ENCODE results near the gene GP1BB. TPM values are rescaled to one million over a fixed set of nuclear protein-coding genes. Genes with fewer than 3 reads are reported as not detected.

GP1BB gene
- total RNA-seq, 2 donors from 2014 or later: 0.40 TPM; not detected in 1

- intact Hi-C loops (cut with DNase I, micrococcal nuclease): loop anchor here (5.0 kb wide), 2 partner anchors 173 to 178 kb away; no protein-coding TSS in a partner anchor
- DNase-seq (no peak), ATAC-seq (no peak)
These were observed 10.8 kb downstream of the GP1BB start for GRCh38 chr22:19734163-19734562.

- ATAC-seq (no peak), DNase-seq (no peak)
- intact Hi-C loops (cut with DNase I, micrococcal nuclease): loop anchor here (5.0 kb wide), 2 partner anchors 172 to 177 kb away; no protein-coding TSS in a partner anchor
These were observed 11.6 kb downstream of the GP1BB start for GRCh38 chr22:19734837-19735382.

- intact Hi-C loops (cut with DNase I, micrococcal nuclease): no loop called here
- ATAC-seq (no peak), DNase-seq (no peak)
These were observed 12.5 kb downstream of the GP1BB start for GRCh38 chr22:19735665-19736510.

GRCh38 chr22:19737846-19738663, 14.7 kb downstream of the GP1BB start:
- intact Hi-C loops (cut with DNase I, micrococcal nuclease): no loop called here
- DNase-seq (no peak), ATAC-seq (no peak)

- DNase-seq: no peak
- intact Hi-C loops (cut with DNase I, micrococcal nuclease): no loop called here
- no peak for ATAC-seq
These were observed 15.5 kb downstream of the GP1BB start for GRCh38 chr22:19738664-19739447.

GRCh38 chr22:19739448-19739895, 16.1 kb downstream of the GP1BB start:
- intact Hi-C loops (cut with DNase I, micrococcal nuclease): no loop called here

GRCh38 chr22:19739911-19740449, 16.6 kb downstream of the GP1BB start:
- DNase-seq: no peak
- intact Hi-C loops (cut with DNase I, micrococcal nuclease): no loop called here
- ATAC-seq: no peak

More at GRCh38 chr22:19739448-19739895, 16.1 kb downstream of the GP1BB start:
- DNase-seq: no peak
- ATAC-seq: no peak

GRCh38 chr22:19740586-19740985, 17.2 kb downstream of the GP1BB start:
- intact Hi-C loops (cut with DNase I, micrococcal nuclease): no loop called here

GRCh38 chr22:19741053-19741452, 17.7 kb downstream of the GP1BB start:
- no peak for DNase-seq
- intact Hi-C loops (cut with DNase I, micrococcal nuclease): no loop called here
- ATAC-seq: no peak

More at GRCh38 chr22:19740586-19740985, 17.2 kb downstream of the GP1BB start:
- DNase-seq (no peak), ATAC-seq (no peak)

- ATAC-seq (no peak), DNase-seq (no peak)
- intact Hi-C loops (cut with DNase I, micrococcal nuclease): no loop called here
These were observed 19.1 kb downstream of the GP1BB start for GRCh38 chr22:19742160-19743066.

GRCh38 chr22:19743081-19743480, 19.7 kb downstream of the GP1BB start:
- ATAC-seq (no peak), DNase-seq (no peak)
- intact Hi-C loops (cut with DNase I, micrococcal nuclease): no loop called here

GRCh38 chr22:19743651-19744050, 20.3 kb downstream of the GP1BB start:
- no peak for DNase-seq

GRCh38 chr22:19744350-19745006, 21.1 kb downstream of the GP1BB start:
- DNase-seq (no peak), ATAC-seq (no peak)
- intact Hi-C loops (cut with DNase I, micrococcal nuclease): no loop called here

More at GRCh38 chr22:19743651-19744050, 20.3 kb downstream of the GP1BB start:
- intact Hi-C loops (cut with DNase I, micrococcal nuclease): no loop called here
- no peak for ATAC-seq

GRCh38 chr22:19745155-19746101, 22.1 kb downstream of the GP1BB start:
- no peak for DNase-seq
- intact Hi-C loops (cut with DNase I, micrococcal nuclease): no loop called here

GRCh38 chr22:19746726-19747125, 23.4 kb downstream of the GP1BB start:
- DNase-seq: no peak
- intact Hi-C loops (cut with DNase I, micrococcal nuclease): no loop called here
- ATAC-seq: no peak

More at GRCh38 chr22:19745155-19746101, 22.1 kb downstream of the GP1BB start:
- ATAC-seq: no peak

GRCh38 chr22:19747551-19747950, 24.2 kb downstream of the GP1BB start:
- intact Hi-C loops (cut with DNase I, micrococcal nuclease): no loop called here
- ATAC-seq: no peak

More at GRCh38 chr22:19747551-19747950, 24.2 kb downstream of the GP1BB start:
- no peak for DNase-seq
